GM18861 (cell line): ENCODE results near the gene CYP8B1.

Experiments used
- ATAC-seq: cut with Tn5 transposase; IDR thresholded peaks from one replicate; pipeline ENCODE4 v1.9.1; 2021; ENCODE audit not compliant: unreplicated experiment

CYP8B1 gene

GRCh38 chr3:42829083-42829627 lies 46.5 kb downstream of the CYP8B1 start:
- no peak for ATAC-seq

GRCh38 chr3:42827654-42828053 lies 48.0 kb downstream of the CYP8B1 start:
- ATAC-seq, result no peak

- no peak for ATAC-seq
Observed at GRCh38 chr3:42827023-42827422, 48.7 kb downstream of the CYP8B1 start.

GRCh38 chr3:42826141-42826540 lies 49.5 kb downstream of the CYP8B1 start:
- ATAC-seq, result no peak

GRCh38 chr3:42823351-42823750 lies 52.3 kb downstream of the CYP8B1 start:
- no peak for ATAC-seq

- no peak for ATAC-seq
Observed at GRCh38 chr3:42822828-42823227, 52.9 kb downstream of the CYP8B1 start.
